ENCODE measurements around the gene ASB10. TPM values are rescaled to one million over a fixed set of nuclear protein-coding genes. Genes with fewer than 3 reads are reported as not detected.

Gene ASB10
- total RNA-seq, 1 donor from 2014 or later: not detected

- no peak overlapping the region for H3K4me3 ChIP-seq (ENCODE audit: low read depth, low read length)
- no peak for DNase-seq (ENCODE audit: low read depth)
- TF ChIP-seq, protein P1, sequence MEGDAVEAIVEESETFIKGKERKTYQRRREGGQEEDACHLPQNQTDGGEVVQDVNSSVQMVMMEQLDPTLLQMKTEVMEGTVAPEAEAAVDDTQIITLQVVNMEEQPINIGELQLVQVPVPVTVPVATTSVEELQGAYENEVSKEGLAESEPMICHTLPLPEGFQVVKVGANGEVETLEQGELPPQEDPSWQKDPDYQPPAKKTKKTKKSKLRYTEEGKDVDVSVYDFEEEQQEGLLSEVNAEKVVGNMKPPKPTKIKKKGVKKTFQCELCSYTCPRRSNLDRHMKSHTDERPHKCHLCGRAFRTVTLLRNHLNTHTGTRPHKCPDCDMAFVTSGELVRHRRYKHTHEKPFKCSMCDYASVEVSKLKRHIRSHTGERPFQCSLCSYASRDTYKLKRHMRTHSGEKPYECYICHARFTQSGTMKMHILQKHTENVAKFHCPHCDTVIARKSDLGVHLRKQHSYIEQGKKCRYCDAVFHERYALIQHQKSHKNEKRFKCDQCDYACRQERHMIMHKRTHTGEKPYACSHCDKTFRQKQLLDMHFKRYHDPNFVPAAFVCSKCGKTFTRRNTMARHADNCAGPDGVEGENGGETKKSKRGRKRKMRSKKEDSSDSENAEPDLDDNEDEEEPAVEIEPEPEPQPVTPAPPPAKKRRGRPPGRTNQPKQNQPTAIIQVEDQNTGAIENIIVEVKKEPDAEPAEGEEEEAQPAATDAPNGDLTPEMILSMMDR (conservative IDR thresholded peaks at IDR 0.05; ENCODE audit: low read depth, low read length): no peak
Observed at GRCh38 chr7:151197932-151198331, 10.9 kb upstream of the ASB10 start.

GRCh38 chr7:151195616-151196450 lies 8.8 kb upstream of the ASB10 start:
- no peak for DNase-seq (ENCODE audit: low read depth)
- no peak overlapping the region for H3K4me3 ChIP-seq (ENCODE audit: low read depth, low read length)
- TF ChIP-seq, protein P1 (conservative IDR thresholded peaks at IDR 0.05; ENCODE audit: low read depth, low read length): no peak

DNA sequence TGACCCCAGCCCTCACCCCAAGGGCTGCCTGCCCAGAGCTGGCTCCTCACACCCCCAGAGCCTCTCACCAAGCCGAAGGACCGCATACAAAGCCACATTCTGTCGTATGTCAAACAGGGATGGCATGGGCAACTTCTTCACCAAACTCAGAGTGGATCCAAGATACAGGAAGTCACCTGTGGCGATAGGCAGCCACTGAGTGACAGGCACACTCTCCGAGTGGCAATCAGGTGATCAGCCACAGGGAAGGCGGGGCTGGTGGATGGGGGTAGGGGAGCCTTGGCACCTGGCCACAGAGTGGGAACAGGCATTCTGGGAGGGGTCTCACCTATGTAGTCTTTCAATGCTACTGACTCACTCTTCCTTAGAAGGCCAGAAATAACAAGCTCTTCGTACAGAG lies 7.1 kb upstream of the ASB10 start:
- TF ChIP-seq, protein P1 (conservative IDR thresholded peaks at IDR 0.05; ENCODE audit: low read depth, low read length): no peak
- no peak for DNase-seq (ENCODE audit: low read depth)
- no peak overlapping the region for H3K4me3 ChIP-seq (ENCODE audit: low read depth, low read length)

GRCh38 chr7:151193203-151193978 lies 6.3 kb upstream of the ASB10 start:
- TF ChIP-seq, protein P1 (conservative IDR thresholded peaks at IDR 0.05; ENCODE audit: low read depth, low read length): no peak
- DNase-seq (ENCODE audit: low read depth): no peak
- no peak overlapping the region for H3K4me3 ChIP-seq (ENCODE audit: low read depth, low read length)

DNA sequence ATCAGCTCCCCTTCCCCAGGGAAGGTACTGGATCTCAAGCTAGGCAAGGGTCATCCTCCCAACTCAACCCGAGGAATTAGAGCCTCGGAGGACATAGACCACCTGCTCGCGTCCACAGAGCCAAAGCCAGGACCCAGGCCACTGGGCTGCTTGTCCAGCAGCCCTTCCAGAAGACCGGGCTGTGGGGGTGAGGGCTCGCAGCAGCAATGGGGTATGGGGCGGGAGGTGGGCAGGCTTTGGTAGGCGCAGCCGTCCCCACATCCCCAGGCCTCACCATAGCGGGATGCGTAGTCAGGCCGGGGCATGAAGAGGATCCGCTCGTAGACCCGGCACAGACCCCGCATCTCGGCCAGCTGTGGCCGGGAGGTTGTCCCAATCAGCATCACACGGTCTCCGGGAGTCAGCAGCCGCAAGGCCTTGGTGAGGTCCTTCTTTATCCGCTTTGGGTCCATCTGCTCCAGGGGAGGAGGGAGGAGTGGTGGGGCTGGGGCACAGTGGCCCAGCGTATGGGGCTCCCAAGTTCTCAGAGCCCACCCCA lies 5.0 kb upstream of the ASB10 start:
- TF ChIP-seq, protein P1 (conservative IDR thresholded peaks at IDR 0.05; ENCODE audit: low read depth, low read length): no peak
- no peak overlapping the region for H3K4me3 ChIP-seq (ENCODE audit: low read depth, low read length)
- no peak for DNase-seq (ENCODE audit: low read depth)

DNA sequence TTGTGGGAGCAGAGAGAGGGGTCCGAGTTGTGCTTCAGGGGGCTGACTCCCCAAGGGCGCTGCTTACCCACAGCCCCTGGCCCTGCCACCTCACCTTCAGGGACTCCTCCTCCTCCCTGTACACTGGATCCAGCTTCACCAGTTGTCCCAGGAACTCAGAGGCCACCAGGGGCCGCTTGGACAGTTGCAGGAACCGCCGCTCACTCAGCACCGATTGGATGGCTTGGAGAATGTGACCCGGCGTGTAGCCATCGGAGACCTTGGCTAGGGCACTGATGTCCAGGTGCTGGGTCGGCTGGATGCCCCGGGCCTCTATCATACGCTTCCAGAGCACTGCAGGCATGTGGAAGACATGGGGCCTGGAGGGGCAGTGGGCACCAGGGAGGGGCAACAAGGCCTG lies 4.5 kb upstream of the ASB10 start:
- TF ChIP-seq, protein P1 (conservative IDR thresholded peaks at IDR 0.05; ENCODE audit: low read depth, low read length): no peak
- DNase-seq (ENCODE audit: low read depth): no peak

More for the DNA sequence above, 4.5 kb upstream of the ASB10 start:
- no peak overlapping the region for H3K4me3 ChIP-seq (ENCODE audit: low read depth, low read length)
